HEK293T (cell line): ENCODE measurements around the gene NCOA7.
A peak's percentile ranks its signal among the peaks of the same experiment; 100 is the strongest.

Experiments
- CTCF ChIA-PET: fragments of 350-600 bp; formaldehyde crosslinking; extraction: SDS; loops from one replicate; lab custom pipeline; 2021; ENCODE audit warnings: antibody characterized with exemption, inconsistent platforms; lab: Yijun Ruan, JAX
- POLR2A ChIA-PET: fragments of 350-600 bp; formaldehyde crosslinking; extraction: SDS; loops from one replicate; lab custom pipeline; 2020; ENCODE audit warnings: antibody characterized with exemption, inconsistent platforms; lab: Yijun Ruan, JAX
- DNase-seq: peaks from one replicate; pipeline ENCODE4 v3.0.0; 2012; ENCODE audit warnings: mixed read lengths; ENCODE audit errors: extremely low spot score
- ARNT ChIP-seq: fragments of 450-650 bp; IDR thresholded peaks from 2 replicates; pipeline ENCODE4 v1.6.1; 2017; ENCODE audit warnings: mild to moderate bottlenecking
- BHLHE40 ChIP-seq: fragments of 450-650 bp; IDR thresholded peaks from 2 replicates; pipeline ENCODE4 v1.6.1; 2016; ENCODE audit warnings: mild to moderate bottlenecking, moderate library complexity, borderline replicate concordance
- CTBP1 ChIP-seq: fragments of 450-650 bp; IDR thresholded peaks from 2 replicates; pipeline ENCODE4 v1.6.1; 2016; ENCODE audit warnings: borderline replicate concordance
- ELF4 ChIP-seq: fragments of 450-650 bp; IDR thresholded peaks from 2 replicates; pipeline ENCODE4 v1.6.1; 2017; ENCODE audit warnings: antibody characterized with exemption
- FOXA1 ChIP-seq: fragments of 450-650 bp; IDR thresholded peaks from 2 replicates; pipeline ENCODE4 v1.6.1; 2016; ENCODE audit warnings: mild to moderate bottlenecking
- FOXK2 ChIP-seq: fragments of 450-650 bp; IDR thresholded peaks from 2 replicates; pipeline ENCODE4 v1.6.1; 2016; ENCODE audit warnings: mild to moderate bottlenecking
- FOXM1 ChIP-seq: fragments of 450-650 bp; IDR thresholded peaks from 2 replicates; pipeline ENCODE4 v1.6.1; 2017; ENCODE audit warnings: mild to moderate bottlenecking, borderline replicate concordance
- HDGF ChIP-seq: fragments of 450-650 bp; IDR thresholded peaks from 2 replicates; pipeline ENCODE4 v1.6.1; 2017; ENCODE audit warnings: antibody characterized with exemption, borderline replicate concordance
- L3MBTL2 ChIP-seq: fragments of 450-650 bp; conservative IDR thresholded peaks from 2 replicates; pipeline ENCODE4 v1.6.1; 2016; ENCODE audit warnings: mild to moderate bottlenecking
- LEF1 ChIP-seq: fragments of 450-650 bp; IDR thresholded peaks from 2 replicates; pipeline ENCODE4 v1.6.1; 2017; ENCODE audit warnings: mild to moderate bottlenecking, borderline replicate concordance
- NFRKB ChIP-seq: fragments of 450-650 bp; IDR thresholded peaks from 2 replicates; pipeline ENCODE4 v1.6.1; 2016; ENCODE audit warnings: mild to moderate bottlenecking, moderate library complexity
- SP1 ChIP-seq: fragments of 450-650 bp; IDR thresholded peaks from 2 replicates; pipeline ENCODE4 v1.6.1; 2017
- SUZ12 ChIP-seq: fragments of 450-650 bp; IDR thresholded peaks from 2 replicates; pipeline ENCODE4 v1.6.1; 2016; ENCODE audit warnings: mild to moderate bottlenecking
- TARDBP ChIP-seq: fragments of 450-650 bp; IDR thresholded peaks from 2 replicates; pipeline ENCODE4 v1.6.1; 2016
- ZNF384 ChIP-seq: fragments of 450-650 bp; IDR thresholded peaks from 2 replicates; pipeline ENCODE4 v1.6.1; 2016
- TF ChIP-seq, protein P1 (sequence below): fragments of 450-650 bp; IDR thresholded peaks from 2 replicates; pipeline ENCODE4 v1.6.1; 2016

Gene NCOA7

GRCh38 chr6:125809570-125810170 is 18.9 kb downstream of the NCOA7 start:
- no peak for DNase-seq
- TF ChIP-seq L3MBTL2 (no peak), FOXK2 (no peak), HDGF (no peak), TARDBP (no peak), CTBP1 (no peak), LEF1 (no peak), SP1 (no peak), FOXM1 (no peak), NFRKB (no peak), ELF4 (no peak), FOXA1 (no peak), BHLHE40 (no peak), ARNT (no peak), ZNF384 (no peak), SUZ12 (no peak)
- TF ChIP-seq, protein P1, sequence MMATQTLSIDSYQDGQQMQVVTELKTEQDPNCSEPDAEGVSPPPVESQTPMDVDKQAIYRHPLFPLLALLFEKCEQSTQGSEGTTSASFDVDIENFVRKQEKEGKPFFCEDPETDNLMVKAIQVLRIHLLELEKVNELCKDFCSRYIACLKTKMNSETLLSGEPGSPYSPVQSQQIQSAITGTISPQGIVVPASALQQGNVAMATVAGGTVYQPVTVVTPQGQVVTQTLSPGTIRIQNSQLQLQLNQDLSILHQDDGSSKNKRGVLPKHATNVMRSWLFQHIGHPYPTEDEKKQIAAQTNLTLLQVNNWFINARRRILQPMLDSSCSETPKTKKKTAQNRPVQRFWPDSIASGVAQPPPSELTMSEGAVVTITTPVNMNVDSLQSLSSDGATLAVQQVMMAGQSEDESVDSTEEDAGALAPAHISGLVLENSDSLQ, result no peak
- CTCF ChIA-PET, result interaction anchor here (1.9 kb wide), 1 partner anchor 18 kb away, joined by 8 read pairs; no protein-coding TSS in a partner anchor
- POLR2A ChIA-PET, result interaction anchor here (0.6 to 3.1 kb wide), 4 partner anchors 9 to 29 kb away, joined by 3 to 17 read pairs (median 6); partner anchors contain the start of gene NCOA7

DNA sequence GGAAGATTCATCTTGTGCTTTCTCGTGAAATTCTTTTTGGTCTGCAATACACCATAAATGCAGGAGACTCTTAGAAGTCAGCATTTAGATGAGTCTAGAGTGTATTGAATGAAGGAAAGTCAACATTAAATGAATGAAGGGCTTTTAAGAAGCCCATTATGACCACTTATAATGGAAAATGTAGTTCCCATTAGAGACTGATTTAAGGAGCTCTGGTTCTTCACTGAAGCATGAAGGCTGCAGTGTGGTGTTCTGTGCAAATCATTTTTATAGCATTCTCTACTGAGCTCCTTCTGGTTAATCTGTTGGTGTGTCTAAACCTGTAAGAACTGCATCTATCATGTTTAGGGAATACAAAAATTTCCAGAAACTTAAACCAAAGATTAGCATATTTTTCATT is 19.7 kb downstream of the NCOA7 start:
- CTCF ChIA-PET, result interaction anchor here (1.9 kb wide), 1 partner anchor 18 kb away, joined by 8 read pairs; no protein-coding TSS in a partner anchor
- DNase-seq, result peak; percentile 37
- POLR2A ChIA-PET, result interaction anchor here (0.6 to 3.1 kb wide), 5 partner anchors 10 to 151 kb away, joined by 3 to 17 read pairs (median 3); partner anchors contain the start of gene NCOA7
- peak; percentile 37; the same call in 1 of the 2 replicates for TF ChIP-seq CTBP1
- no peak for TF ChIP-seq FOXA1
- TF ChIP-seq, protein P1, result peak; percentile 85

DNA sequence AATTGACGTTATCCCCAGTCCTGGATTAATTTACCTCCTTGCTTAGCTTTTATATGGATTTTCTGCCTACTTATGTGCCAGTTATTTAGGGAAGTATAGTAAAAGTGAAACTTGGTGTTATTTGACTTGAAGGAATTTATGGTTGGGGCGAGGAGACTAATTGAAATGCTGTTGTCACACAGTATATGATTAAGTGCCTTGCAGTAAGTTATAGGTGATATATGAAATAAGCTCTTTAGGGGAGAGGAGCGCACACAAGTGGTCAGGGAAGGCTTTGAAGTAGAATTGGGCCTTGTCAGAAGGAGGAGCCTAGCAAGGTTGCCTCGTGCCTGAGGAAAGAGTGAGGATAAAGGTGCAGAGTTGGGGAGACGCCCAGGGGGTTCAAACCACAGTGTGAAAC is 20.5 kb downstream of the NCOA7 start:
- no peak for DNase-seq
- ChIA-PET POLR2A (interaction anchor here (0.8 to 3.1 kb wide), 5 partner anchors 9 to 150 kb away, joined by 3 to 17 read pairs (median 3); partner anchors contain the start of gene NCOA7), CTCF (interaction anchor here (0.6 to 1.9 kb wide), 3 partner anchors 19 to 142 kb away, joined by 3 to 8 read pairs (median 3); partner anchors contain the start of gene NCOA7)
- TF ChIP-seq BHLHE40, result no peak
- TF ChIP-seq, protein P1, result peak; percentile 71

- TF ChIP-seq LEF1, result no peak
- no peak for TF ChIP-seq NFRKB
- no peak for TF ChIP-seq TARDBP
- TF ChIP-seq CTBP1, result no peak
- no peak for TF ChIP-seq HDGF
- TF ChIP-seq, protein P1, result no peak
- no peak for TF ChIP-seq FOXA1
- TF ChIP-seq FOXK2, result no peak
- no peak for TF ChIP-seq ELF4
- TF ChIP-seq ARNT, result no peak
- ChIA-PET CTCF (interaction anchor here (0.9 kb wide), 1 partner anchor 21 kb away, joined by 4 read pairs; the partner anchor contains the start of gene NCOA7), POLR2A (interaction anchor here (3.1 kb wide), 1 partner anchor 32 kb away, joined by 9 read pairs; no protein-coding TSS in a partner anchor)
- DNase-seq, result no peak
Measured at GRCh38 chr6:125812394-125813292, 21.9 kb downstream of the NCOA7 start.

GRCh38 chr6:125814481-125814880 is 23.7 kb downstream of the NCOA7 start:
- TF ChIP-seq CTBP1, result no peak
- no peak for TF ChIP-seq ZNF384
- TF ChIP-seq HDGF, result no peak
- no peak for TF ChIP-seq NFRKB
- TF ChIP-seq L3MBTL2, result no peak
- no peak for TF ChIP-seq FOXK2
- no peak for TF ChIP-seq ARNT
- no peak for TF ChIP-seq SUZ12
- TF ChIP-seq, protein P1, result no peak
- no peak for TF ChIP-seq FOXA1
- no peak for TF ChIP-seq TARDBP
- no peak for TF ChIP-seq ELF4
- ChIA-PET CTCF (no interaction called here), POLR2A (interaction anchor here (1.4 kb wide), 1 partner anchor 66 kb away, joined by 3 read pairs; no protein-coding TSS in a partner anchor)
- no peak for DNase-seq
